GM12878 (cell line): ENCODE results near the gene IRF7. TPM values are rescaled to one million over a fixed set of nuclear protein-coding genes. Genes with fewer than 3 reads are reported as not detected.
A peak's percentile ranks its signal among the peaks of the same experiment; 100 is the strongest.

ENCODE experiments used
- ATAC-seq: fragments of 200-7000 bp; cut with Tn5 transposase; 3 replicates; pipeline ENCODE4 v1.9.1; 2020; ENCODE audit warnings: mild to moderate bottlenecking, moderate library complexity
- BruUV-seq: library from RNA; stranded (reverse); fragments of 400-500 nt; replicated peaks from 2 replicates; lab custom pipeline; 2021; lab: Mats Ljungman, UMichigan
- CTCF ChIA-PET: fragments of 300-600 bp; sonication (Branson Sonifier 250); formaldehyde crosslinking; extraction: SDS; loops from one replicate; lab custom pipeline; 2021; ENCODE audit warnings: inconsistent platforms; lab: Yijun Ruan, JAX
- POLR2A ChIA-PET: fragments of 350-600 bp; formaldehyde crosslinking; extraction: SDS; loops from one replicate; lab custom pipeline; 2021; ENCODE audit warnings: inconsistent platforms; lab: Charles Lee
- RAD21 ChIA-PET: fragments of 300-600 bp; sonication (Branson Sonifier 250); formaldehyde crosslinking; loops from one replicate; lab custom pipeline; 2023; ENCODE audit warnings: antibody characterized with exemption; ENCODE audit not compliant: unreplicated experiment; lab: Charles Lee
- SMC1A ChIA-PET: fragments of 300-600 bp; sonication (Branson Sonifier 250); formaldehyde crosslinking; loops from one replicate; lab custom pipeline; 2023; ENCODE audit not compliant: unreplicated experiment, uncharacterized antibody; lab: Charles Lee
- DNase-seq: peaks from one replicate; pipeline ENCODE4 v3.0.0-alpha.2; 2011; ENCODE audit warnings: low read depth, low spot score
- FAIRE-seq: peaks from 3 replicates; lab custom pipeline; 2011; peaks lifted over from hg19 to GRCh38; lab: Jason Lieb, UNC
- H2AFZ ChIP-seq: 2 replicates; pipeline ENCODE4 v1.6.0; 2011; ENCODE audit warnings: low read depth, low read length, control low read depth; ENCODE audit not compliant: control insufficient read depth
- H3K27ac ChIP-seq: 2 replicates; pipeline ENCODE4 v1.5.1; 2011; ENCODE audit warnings: control low read depth; ENCODE audit not compliant: control insufficient read depth, insufficient read depth
- H3K27me3 ChIP-seq, 2 experiments: replicated peaks in 1 of 2; 2 replicates each; pipeline versions ENCODE4 v1.6.0 to v1.6.1; 2011; ENCODE audit warnings: low read length in 1 of 2; ENCODE audit not compliant: control insufficient read depth in 2 of 2, insufficient read depth in 2 of 2
- H3K36me3 ChIP-seq, 2 experiments: 2 replicates each; pipeline ENCODE4 v1.5.1; 2011; ENCODE audit warnings: low read length in 1 of 2; ENCODE audit not compliant: control insufficient read depth in 2 of 2, insufficient read depth in 2 of 2
- H3K4me1 ChIP-seq: 2 replicates; pipeline ENCODE4 v1.6.1; 2011; ENCODE audit warnings: mild to moderate bottlenecking, low read length, moderate library complexity, mixed read lengths; ENCODE audit not compliant: control insufficient read depth, insufficient read depth
- H3K4me2 ChIP-seq: 2 replicates; pipeline ENCODE4 v1.6.0; 2011; ENCODE audit warnings: control low read depth; ENCODE audit not compliant: control insufficient read depth, insufficient read depth
- H3K4me3 ChIP-seq: fragments of 200-600 bp; sonication (generic); 2 replicates; pipeline ENCODE4 v1.5.1; 2016
- H3K79me2 ChIP-seq: 2 replicates; pipeline ENCODE4 v1.6.0; 2011; ENCODE audit warnings: low read length; ENCODE audit not compliant: control insufficient read depth, insufficient read depth
- H3K9ac ChIP-seq: 2 replicates; pipeline ENCODE4 v1.8.0; 2011; ENCODE audit warnings: low read length, control low read depth, mixed read lengths; ENCODE audit not compliant: control insufficient read depth, insufficient read depth
- H3K9me3 ChIP-seq: replicated peaks from 3 replicates; pipeline ENCODE4 v1.5.1; 2011; ENCODE audit warnings: mild to moderate bottlenecking, low read length; ENCODE audit not compliant: control insufficient read depth, insufficient read depth
- H4K20me1 ChIP-seq: 2 replicates; pipeline ENCODE4 v1.6.0; 2011; ENCODE audit not compliant: control insufficient read depth, insufficient read depth
- ETV6 ChIP-seq, 2 experiments: fragments of 450-650 bp in 1 of 2; IDR thresholded peaks in 1 of 2; conservative IDR thresholded peaks in 1 of 2; 2 replicates each; pipeline ENCODE4 v1.6.1; 2014; ENCODE audit warnings: antibody characterized with exemption in 1 of 2, borderline replicate concordance in 1 of 2, low read depth in 1 of 2, mild to moderate bottlenecking in 1 of 2, moderate library complexity in 1 of 2
- MTA3 ChIP-seq: IDR thresholded peaks from 2 replicates; pipeline ENCODE4 v1.6.1; 2012; ENCODE audit warnings: low read length, inconsistent platforms, borderline replicate concordance
- NR2F1 ChIP-seq: fragments of 450-650 bp; conservative IDR thresholded peaks from 2 replicates; pipeline ENCODE4 v1.6.1; 2017; ENCODE audit warnings: mild to moderate bottlenecking
- RAD21 ChIP-seq: IDR thresholded peaks from 2 replicates; pipeline ENCODE4 v1.6.1; 2011; ENCODE audit warnings: mild to moderate bottlenecking, low read depth, low read length, moderate library complexity; ENCODE audit not compliant: insufficient read depth
- SMAD1 ChIP-seq: fragments of 450-650 bp; IDR thresholded peaks from 2 replicates; pipeline ENCODE4 v1.6.1; 2018; ENCODE audit warnings: mild to moderate bottlenecking, low read depth; ENCODE audit not compliant: partially characterized antibody
- TBL1XR1 ChIP-seq: IDR thresholded peaks from 2 replicates; pipeline ENCODE4 v1.6.1; 2012; ENCODE audit warnings: low read depth, low read length, improper control_type of control experiment
- YBX1 ChIP-seq: fragments of 450-650 bp; IDR thresholded peaks from 2 replicates; pipeline ENCODE4 v1.6.1; 2016; ENCODE audit warnings: antibody characterized with exemption
- ZNF622 ChIP-seq: fragments of 450-650 bp; IDR thresholded peaks from 2 replicates; pipeline ENCODE4 v1.6.1; 2017; ENCODE audit warnings: mild to moderate bottlenecking, inconsistent platforms
- WGBS: methylation state at CpG from one replicate; pipeline ENCODE4 v1.1.6; 2016; ENCODE audit warnings: low lambda C conversion rate; ENCODE audit not compliant: insufficient replicate concordance, insufficient coverage; ENCODE audit errors: missing lambda C conversion rate; 5-methylcytosine and 5-hydroxymethylcytosine counted together
- in situ Hi-C: fragments of 300-500 bp; cut with MboI; formaldehyde crosslinking; loops from 9 replicates; pipeline ENCODE4 v1.14.3; 2018; ENCODE audit warnings: mixed read lengths
- intact Hi-C: fragments of 100-400 bp; cut with micrococcal nuclease; formaldehyde crosslinking; loops from one replicate; pipeline ENCODE4 v1.14.2; 2022; ENCODE audit not compliant: unreplicated experiment
- polyA plus RNA-seq, 11 experiments: library from polyadenylated mRNA; depleted of rRNA in 4 of 11; unstranded in 6 of 11; stranded (reverse) in 5 of 11; fragments of >200 nt; fragmentation: Nextera tagmentation in 4 of 11; fragmentation: Illumina TruSeq in 1 of 11; extraction: Ambion mirVana in 4 of 11; extraction: Trizol in 1 of 11; gene quantifications; 1 replicate in 1 of 11; 2 replicates in 10 of 11; pipeline versions ENCODE4 v1.2.1 to v1.2.3, GENCODE V29; 2011 to 2016; ENCODE audit warnings: inconsistent platforms in 2 of 11, missing spikeins in 2 of 11, low read depth in 1 of 11
- total RNA-seq, 4 experiments: library from RNA; depleted of rRNA in 3 of 4; stranded (reverse); fragments of >200 nt in 3 of 4; fragmentation: Illumina TruSeq in 1 of 4; extraction: Trizol in 1 of 4; gene quantifications; 2 replicates each; pipeline versions ENCODE4 v1.2.1 to v1.2.3, GENCODE V29; 2013 to 2021
- TF ChIP-seq, protein P1 (sequence below): fragments of 450-650 bp; IDR thresholded peaks from 2 replicates; pipeline ENCODE4 v1.6.1; 2016; ENCODE audit warnings: mild to moderate bottlenecking
- TF ChIP-seq, protein P2 (sequence below): fragments of 450-650 bp; IDR thresholded peaks from 2 replicates; pipeline ENCODE4 v1.6.1; 2016; ENCODE audit warnings: mild to moderate bottlenecking, moderate library complexity, borderline replicate concordance
- TF ChIP-seq, protein P3 (sequence below): IDR thresholded peaks from 2 replicates; pipeline ENCODE4 v1.6.1; 2012; ENCODE audit warnings: improper control_type of control experiment, low read depth, low read length; ENCODE audit not compliant: insufficient replicate concordance

IRF7 gene
- total and polyA plus RNA-seq, 10 of the 15 experiments (the other 5 are each of a cell fraction or from before 2014, with no cell fraction given): 4.4 to 141 (median 67.6) TPM

DNA sequence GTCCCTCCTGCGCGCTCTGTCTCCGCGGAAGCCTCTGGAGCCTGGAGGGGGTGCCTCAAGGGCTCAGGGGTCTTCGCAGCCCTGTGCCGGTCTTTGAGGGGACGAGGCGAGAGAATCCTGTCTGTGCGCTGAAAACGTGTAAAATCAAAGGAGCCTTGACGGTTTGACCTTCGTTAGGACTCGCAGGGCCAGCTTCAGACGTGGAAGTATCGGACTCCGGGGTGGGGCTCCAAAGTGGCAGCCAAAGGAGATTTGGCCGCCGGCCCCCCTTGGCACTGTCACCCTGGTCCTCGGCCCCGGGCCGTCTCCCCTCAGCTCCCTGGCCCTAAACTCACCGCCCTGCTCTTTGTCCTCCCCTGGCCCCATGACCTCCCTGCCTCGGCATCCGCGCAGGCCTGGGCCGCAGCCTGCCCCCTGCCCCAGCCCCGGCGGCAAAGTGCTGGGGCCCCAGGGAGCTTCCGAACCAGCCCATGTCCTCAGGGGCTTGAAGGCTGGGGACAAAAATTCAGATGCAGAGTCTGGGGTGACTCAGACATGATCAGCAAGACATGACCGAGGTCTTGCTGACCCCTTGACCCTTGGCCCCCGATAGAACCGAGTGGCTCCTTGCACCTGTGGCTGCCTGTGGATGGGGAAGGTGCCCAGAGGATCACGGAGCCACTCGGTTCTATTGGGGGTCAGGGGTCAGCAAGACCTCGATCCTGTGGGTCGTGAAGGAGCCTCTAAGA lies 46.4 kb downstream of the IRF7 start:
- Histone ChIP-seq H3K4me3 (peak overlapping the region; percentile 93), H4K20me1 (no peaks in the 10 kb centered on the region), H3K4me1 (peaks cover 13% of the 10 kb centered on the region), H3K36me3 (peaks cover 0 to 4% of the 10 kb centered on the region in 2 experiments; a peak in 2 of 4 replicates), H3K9ac (peak overlapping the region; percentile 93), H3K9me3 (no peaks in the 10 kb centered on the region), H3K27ac (peak overlapping the region; percentile 85), H3K79me2 (peaks cover 27% of the 10 kb centered on the region), H3K4me2 (peak overlapping the region; percentile 95), H2AFZ (peak overlapping the region; percentile 39; the same call in 1 of the 2 replicates), H3K27me3 (no peaks in the 10 kb centered on the region)
- POLR2A ChIA-PET: interaction anchor here (0.6 to 1.2 kb wide), 6 partner anchors 8 to 228 kb away, joined by 3 to 7 read pairs (median 5); partner anchors contain the start of genes LMNTD2 and RNH1
- DNase-seq (no peak), ATAC-seq (no peak), FAIRE-seq (no peak)
- SMC1A ChIA-PET: no interaction called here
- intact Hi-C loops (no loop called here), in situ Hi-C loops (no loop called here)
- CTCF ChIA-PET: interaction anchor here (1.4 kb wide), 1 partner anchor 157 kb away, joined by 3 read pairs; no protein-coding TSS in a partner anchor
- BruUV-seq: TSS peak; percentile 85
- WGBS: 34% methylated on average over 36 of the region's 36 CpGs
- RAD21 ChIA-PET: interaction anchor here (1.4 kb wide), 1 partner anchor 14 kb away, joined by 5 read pairs; no protein-coding TSS in a partner anchor
- TF ChIP-seq YBX1 (no peak), SMAD1 (no peak), TBL1XR1 (no peak), ETV6 (conservative IDR thresholded peaks at IDR 0.05 in 1 of 2, IDR thresholded peaks at IDR 0.05 in 1 of 2; ENCODE audit: borderline replicate concordance in 1 of 2, low read depth in 1 of 2) (no peak), RAD21 (no peak), ZNF622 (no peak), NR2F1 (peak; percentile 50), MTA3 (no peak)
- TF ChIP-seq, protein P1, sequence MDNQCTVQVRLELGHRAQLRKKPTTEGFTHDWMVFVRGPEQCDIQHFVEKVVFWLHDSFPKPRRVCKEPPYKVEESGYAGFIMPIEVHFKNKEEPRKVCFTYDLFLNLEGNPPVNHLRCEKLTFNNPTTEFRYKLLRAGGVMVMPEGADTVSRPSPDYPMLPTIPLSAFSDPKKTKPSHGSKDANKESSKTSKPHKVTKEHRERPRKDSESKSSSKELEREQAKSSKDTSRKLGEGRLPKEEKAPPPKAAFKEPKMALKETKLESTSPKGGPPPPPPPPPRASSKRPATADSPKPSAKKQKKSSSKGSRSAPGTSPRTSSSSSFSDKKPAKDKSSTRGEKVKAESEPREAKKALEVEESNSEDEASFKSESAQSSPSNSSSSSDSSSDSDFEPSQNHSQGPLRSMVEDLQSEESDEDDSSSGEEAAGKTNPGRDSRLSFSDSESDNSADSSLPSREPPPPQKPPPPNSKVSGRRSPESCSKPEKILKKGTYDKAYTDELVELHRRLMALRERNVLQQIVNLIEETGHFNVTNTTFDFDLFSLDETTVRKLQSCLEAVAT: peak; percentile 64
- TF ChIP-seq, protein P2, sequence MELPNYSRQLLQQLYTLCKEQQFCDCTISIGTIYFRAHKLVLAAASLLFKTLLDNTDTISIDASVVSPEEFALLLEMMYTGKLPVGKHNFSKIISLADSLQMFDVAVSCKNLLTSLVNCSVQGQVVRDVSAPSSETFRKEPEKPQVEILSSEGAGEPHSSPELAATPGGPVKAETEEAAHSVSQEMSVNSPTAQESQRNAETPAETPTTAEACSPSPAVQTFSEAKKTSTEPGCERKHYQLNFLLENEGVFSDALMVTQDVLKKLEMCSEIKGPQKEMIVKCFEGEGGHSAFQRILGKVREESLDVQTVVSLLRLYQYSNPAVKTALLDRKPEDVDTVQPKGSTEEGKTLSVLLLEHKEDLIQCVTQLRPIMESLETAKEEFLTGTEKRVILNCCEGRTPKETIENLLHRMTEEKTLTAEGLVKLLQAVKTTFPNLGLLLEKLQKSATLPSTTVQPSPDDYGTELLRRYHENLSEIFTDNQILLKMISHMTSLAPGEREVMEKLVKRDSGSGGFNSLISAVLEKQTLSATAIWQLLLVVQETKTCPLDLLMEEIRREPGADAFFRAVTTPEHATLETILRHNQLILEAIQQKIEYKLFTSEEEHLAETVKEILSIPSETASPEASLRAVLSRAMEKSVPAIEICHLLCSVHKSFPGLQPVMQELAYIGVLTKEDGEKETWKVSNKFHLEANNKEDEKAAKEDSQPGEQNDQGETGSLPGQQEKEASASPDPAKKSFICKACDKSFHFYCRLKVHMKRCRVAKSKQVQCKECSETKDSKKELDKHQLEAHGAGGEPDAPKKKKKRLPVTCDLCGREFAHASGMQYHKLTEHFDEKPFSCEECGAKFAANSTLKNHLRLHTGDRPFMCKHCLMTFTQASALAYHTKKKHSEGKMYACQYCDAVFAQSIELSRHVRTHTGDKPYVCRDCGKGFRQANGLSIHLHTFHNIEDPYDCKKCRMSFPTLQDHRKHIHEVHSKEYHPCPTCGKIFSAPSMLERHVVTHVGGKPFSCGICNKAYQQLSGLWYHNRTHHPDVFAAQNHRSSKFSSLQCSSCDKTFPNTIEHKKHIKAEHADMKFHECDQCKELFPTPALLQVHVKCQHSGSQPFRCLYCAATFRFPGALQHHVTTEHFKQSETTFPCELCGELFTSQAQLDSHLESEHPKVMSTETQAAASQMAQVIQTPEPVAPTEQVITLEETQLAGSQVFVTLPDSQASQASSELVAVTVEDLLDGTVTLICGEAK: 0 out of 2 replicates have a peak, but pooled peaks have one; percentile 23
- TF ChIP-seq, protein P3, sequence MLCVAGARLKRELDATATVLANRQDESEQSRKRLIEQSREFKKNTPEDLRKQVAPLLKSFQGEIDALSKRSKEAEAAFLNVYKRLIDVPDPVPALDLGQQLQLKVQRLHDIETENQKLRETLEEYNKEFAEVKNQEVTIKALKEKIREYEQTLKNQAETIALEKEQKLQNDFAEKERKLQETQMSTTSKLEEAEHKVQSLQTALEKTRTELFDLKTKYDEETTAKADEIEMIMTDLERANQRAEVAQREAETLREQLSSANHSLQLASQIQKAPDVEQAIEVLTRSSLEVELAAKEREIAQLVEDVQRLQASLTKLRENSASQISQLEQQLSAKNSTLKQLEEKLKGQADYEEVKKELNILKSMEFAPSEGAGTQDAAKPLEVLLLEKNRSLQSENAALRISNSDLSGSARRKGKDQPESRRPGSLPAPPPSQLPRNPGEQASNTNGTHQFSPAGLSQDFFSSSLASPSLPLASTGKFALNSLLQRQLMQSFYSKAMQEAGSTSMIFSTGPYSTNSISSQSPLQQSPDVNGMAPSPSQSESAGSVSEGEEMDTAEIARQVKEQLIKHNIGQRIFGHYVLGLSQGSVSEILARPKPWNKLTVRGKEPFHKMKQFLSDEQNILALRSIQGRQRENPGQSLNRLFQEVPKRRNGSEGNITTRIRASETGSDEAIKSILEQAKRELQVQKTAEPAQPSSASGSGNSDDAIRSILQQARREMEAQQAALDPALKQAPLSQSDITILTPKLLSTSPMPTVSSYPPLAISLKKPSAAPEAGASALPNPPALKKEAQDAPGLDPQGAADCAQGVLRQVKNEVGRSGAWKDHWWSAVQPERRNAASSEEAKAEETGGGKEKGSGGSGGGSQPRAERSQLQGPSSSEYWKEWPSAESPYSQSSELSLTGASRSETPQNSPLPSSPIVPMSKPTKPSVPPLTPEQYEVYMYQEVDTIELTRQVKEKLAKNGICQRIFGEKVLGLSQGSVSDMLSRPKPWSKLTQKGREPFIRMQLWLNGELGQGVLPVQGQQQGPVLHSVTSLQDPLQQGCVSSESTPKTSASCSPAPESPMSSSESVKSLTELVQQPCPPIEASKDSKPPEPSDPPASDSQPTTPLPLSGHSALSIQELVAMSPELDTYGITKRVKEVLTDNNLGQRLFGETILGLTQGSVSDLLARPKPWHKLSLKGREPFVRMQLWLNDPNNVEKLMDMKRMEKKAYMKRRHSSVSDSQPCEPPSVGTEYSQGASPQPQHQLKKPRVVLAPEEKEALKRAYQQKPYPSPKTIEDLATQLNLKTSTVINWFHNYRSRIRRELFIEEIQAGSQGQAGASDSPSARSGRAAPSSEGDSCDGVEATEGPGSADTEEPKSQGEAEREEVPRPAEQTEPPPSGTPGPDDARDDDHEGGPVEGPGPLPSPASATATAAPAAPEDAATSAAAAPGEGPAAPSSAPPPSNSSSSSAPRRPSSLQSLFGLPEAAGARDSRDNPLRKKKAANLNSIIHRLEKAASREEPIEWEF: no peak
